ENCODE data around the gene NDUFS3. TPM values are rescaled to one million over a fixed set of nuclear protein-coding genes. Genes with fewer than 3 reads are reported as not detected.
A peak's percentile ranks its signal among the peaks of the same experiment; 100 is the strongest.

The NDUFS3 gene
- total RNA-seq, 3 donors from 2014 or later (not counting 1 experiment from before 2014, with no cell fraction given): 114 to 138 (median 115) TPM

GRCh38 chr11:47551086-47551485, 27.8 kb upstream of the NDUFS3 start:
- peaks cover 2% of the 10 kb centered on the region for H3K36me3 ChIP-seq (ENCODE audit: control insufficient read depth, insufficient read depth, low read length)
- ATAC-seq (no peak), DNase-seq (peak in 1 of 2 donors; percentile 43)
- no peaks in the 10 kb centered on the region for H3K36me3 Mint-ChIP-seq
- intact Hi-C loops (cut with micrococcal nuclease): loop anchor here (5.0 kb wide), 1 partner anchor 34 kb away; no protein-coding TSS in a partner anchor
- peak overlapping the region; percentile 91 to 97 for H3K27ac Mint-ChIP-seq
- H3K27ac ChIP-seq (ENCODE audit: low read length): peak overlapping the region; percentile 13
- no peaks in the 10 kb centered on the region for H3K9me3 Mint-ChIP-seq
- no peaks in the 10 kb centered on the region for H3K27me3 Mint-ChIP-seq (ENCODE audit: low read depth in 2 of 2)
- H3K9me3 ChIP-seq (ENCODE audit: control insufficient read depth, insufficient read depth, low read length): no peaks in the 10 kb centered on the region
- peaks cover 43 to 51% of the 10 kb centered on the region in 2 donors for H3K4me1 Mint-ChIP-seq
- H3K4me3 ChIP-seq (ENCODE audit: low read length): no peak overlapping the region
- H3K4me3 Mint-ChIP-seq: peak overlapping the region; percentile 97
- no peak for TF ChIP-seq CTCF (IDR thresholded peaks at IDR 0.05)
- H3K4me1 ChIP-seq (ENCODE audit: control insufficient read depth, insufficient read depth, low read length): peaks cover 30% of the 10 kb centered on the region
- no peaks in the 10 kb centered on the region for H3K27me3 ChIP-seq (ENCODE audit: control insufficient read depth, insufficient read depth, low read length)

GRCh38 chr11:47552056-47552565, 26.8 kb upstream of the NDUFS3 start:
- H3K4me3 Mint-ChIP-seq: peak overlapping the region; percentile 97
- no peak for TF ChIP-seq CTCF (IDR thresholded peaks at IDR 0.05)
- Histone ChIP-seq H3K27me3 (ENCODE audit: control insufficient read depth, insufficient read depth, low read length) (no peaks in the 10 kb centered on the region), H3K4me1 (ENCODE audit: control insufficient read depth, insufficient read depth, low read length) (peaks cover 26% of the 10 kb centered on the region), H3K4me3 (ENCODE audit: low read length) (peak overlapping the region; percentile 92), H3K27ac (ENCODE audit: low read length) (peak overlapping the region; percentile 81), H3K9me3 (ENCODE audit: control insufficient read depth, insufficient read depth, low read length) (no peaks in the 10 kb centered on the region), H3K36me3 (ENCODE audit: control insufficient read depth, insufficient read depth, low read length) (no peaks in the 10 kb centered on the region)
- intact Hi-C loops (cut with micrococcal nuclease): loop anchor here (5.0 kb wide), 1 partner anchor 35 kb away; no protein-coding TSS in a partner anchor
- H3K36me3 Mint-ChIP-seq: no peaks in the 10 kb centered on the region
- no peaks in the 10 kb centered on the region for H3K27me3 Mint-ChIP-seq (ENCODE audit: low read depth in 2 of 2)
- DNase-seq (peak; percentile 26 to 34), ATAC-seq (no peak)
- peak overlapping the region; percentile 91 to 97 for H3K27ac Mint-ChIP-seq
- H3K9me3 Mint-ChIP-seq: no peaks in the 10 kb centered on the region
- H3K4me1 Mint-ChIP-seq: peaks cover 40 to 48% of the 10 kb centered on the region in 2 donors
- 4% methylated on average over 22 of the region's 22 CpGs for whole genome bisulfite sequencing (ENCODE audit: insufficient coverage)

DNA sequence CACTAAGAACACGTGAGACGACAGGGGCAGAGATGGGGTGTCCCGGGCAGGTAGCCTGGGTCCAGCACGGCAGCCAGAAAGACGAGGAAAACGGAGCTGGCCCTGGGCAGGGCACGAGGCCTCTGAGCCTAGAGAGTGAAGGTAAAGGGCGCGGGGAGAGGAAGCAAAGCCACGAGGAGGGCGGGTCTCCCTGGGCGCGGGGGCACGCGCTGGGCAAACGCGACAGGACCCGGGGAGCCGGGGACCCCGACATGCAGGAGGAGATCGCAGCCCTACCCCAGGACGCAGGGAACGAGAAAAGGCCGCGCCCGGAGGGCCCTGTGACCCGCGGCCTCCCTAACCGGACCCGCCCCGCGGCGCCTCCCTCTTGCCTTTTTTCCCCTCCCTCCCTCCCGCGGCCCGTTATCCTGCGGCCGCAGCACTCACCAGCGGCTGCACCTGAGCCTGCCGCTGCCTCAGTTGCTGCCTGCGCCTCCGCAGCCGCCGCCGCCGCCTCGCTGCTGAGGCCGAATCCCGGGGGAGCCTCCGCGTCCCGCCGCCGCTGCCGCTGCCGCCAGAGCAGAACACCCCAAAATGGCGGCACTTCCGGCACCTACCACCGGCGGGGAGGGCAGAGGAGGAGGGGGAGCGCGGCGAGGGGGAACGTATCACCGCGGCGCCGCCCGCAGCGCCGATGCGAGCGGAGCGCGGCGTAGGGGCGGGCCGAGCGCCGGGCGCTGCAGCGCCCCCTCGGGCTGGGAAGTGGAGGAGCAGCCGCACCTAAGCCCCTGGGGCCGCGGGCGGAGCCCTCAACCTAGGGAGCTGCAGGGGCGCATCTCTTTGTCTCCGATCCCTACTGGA, 26.1 kb upstream of the NDUFS3 start, which contains the start of gene CELF1:
TSS of gene CELF1 (minus strand) at position 567 of the 840 bp plus-strand sequence. CDS start 53,609 bp downstream, outside the sequence.
- intact Hi-C loops (cut with micrococcal nuclease): loop anchor here (5.0 kb wide), 1 partner anchor 35 kb away; no protein-coding TSS in a partner anchor
- H3K36me3 Mint-ChIP-seq: no peaks in the 10 kb centered on the region
- ATAC-seq (peak; percentile 94 to 99 (median 95)), DNase-seq (peak; percentile 89 to 97)
- Histone ChIP-seq H3K4me3 (ENCODE audit: low read length) (peak within 1 kb of the TSS; percentile 92), H3K36me3 (ENCODE audit: control insufficient read depth, insufficient read depth, low read length) (no peaks in the 10 kb centered on the region), H3K9me3 (ENCODE audit: control insufficient read depth, insufficient read depth, low read length) (no peaks in the 10 kb centered on the region), H3K4me1 (ENCODE audit: control insufficient read depth, insufficient read depth, low read length) (peaks cover 26% of the 10 kb centered on the region), H3K27me3 (ENCODE audit: control insufficient read depth, insufficient read depth, low read length) (no peaks in the 10 kb centered on the region), H3K27ac (ENCODE audit: low read length) (peak within 1 kb of the TSS; percentile 81)
- H3K9me3 Mint-ChIP-seq: no peaks in the 10 kb centered on the region
- H3K4me3 Mint-ChIP-seq: peak within 1 kb of the TSS; percentile 97
- H3K27ac Mint-ChIP-seq: peak within 1 kb of the TSS; percentile 91 to 97
- H3K27me3 Mint-ChIP-seq (ENCODE audit: low read depth in 2 of 2): no peaks in the 10 kb centered on the region
- peaks cover 34 to 42% of the 10 kb centered on the region in 2 donors for H3K4me1 Mint-ChIP-seq
- WGBS (ENCODE audit: insufficient coverage): under 1% methylated on average over 89 of the region's 89 CpGs
- peak; percentile 87 for TF ChIP-seq CTCF (IDR thresholded peaks at IDR 0.05)

All from natural killer cell (primary cell).